ENCODE data around the gene ABI1. TPM values are rescaled to one million over a fixed set of nuclear protein-coding genes. Genes with fewer than 3 reads are reported as not detected.

The ABI1 gene
- total RNA-seq, 1 donor from 2014 or later: 61.1 TPM

GRCh38 chr10:26815500-26815899 is 45.3 kb downstream of the ABI1 start:
- no peak for TF ChIP-seq CTCF (IDR thresholded peaks at IDR 0.05; ENCODE audit: insufficient read depth, low read length, severe bottlenecking)
- Histone ChIP-seq H3K36me3 (ENCODE audit: control insufficient read depth, insufficient read depth, low read length) (no peaks in the 10 kb centered on the region), H3K4me3 (ENCODE audit: low read depth, low read length) (no peak overlapping the region), H3K27me3 (ENCODE audit: control insufficient read depth, insufficient read depth, low read length) (no peaks in the 10 kb centered on the region)
- no peak for FAIRE-seq
- DNase-seq (ENCODE audit: low read depth): no peak

- DNase-seq (ENCODE audit: low read depth) (no peak), FAIRE-seq (no peak)
- TF ChIP-seq CTCF (IDR thresholded peaks at IDR 0.05; ENCODE audit: insufficient read depth, low read length, severe bottlenecking): no peak
- no peaks in the 10 kb centered on the region for H3K27me3 ChIP-seq (ENCODE audit: control insufficient read depth, insufficient read depth, low read length)
- no peak overlapping the region for H3K4me3 ChIP-seq (ENCODE audit: low read depth, low read length)
- peaks cover 1% of the 10 kb centered on the region for H3K36me3 ChIP-seq (ENCODE audit: control insufficient read depth, insufficient read depth, low read length)
Observed at GRCh38 chr10:26810435-26811026, 50.2 kb downstream of the ABI1 start.

GRCh38 chr10:26809973-26810372 is 50.8 kb downstream of the ABI1 start:
- DNase-seq (ENCODE audit: low read depth) (no peak), FAIRE-seq (no peak)
- TF ChIP-seq CTCF (IDR thresholded peaks at IDR 0.05; ENCODE audit: insufficient read depth, low read length, severe bottlenecking): no peak
- H3K4me3 ChIP-seq (ENCODE audit: low read depth, low read length): no peak overlapping the region
- peaks cover 1% of the 10 kb centered on the region for H3K36me3 ChIP-seq (ENCODE audit: control insufficient read depth, insufficient read depth, low read length)
- no peaks in the 10 kb centered on the region for H3K27me3 ChIP-seq (ENCODE audit: control insufficient read depth, insufficient read depth, low read length)

- DNase-seq (ENCODE audit: low read depth) (no peak), FAIRE-seq (no peak)
Observed at GRCh38 chr10:26807532-26807931, 53.2 kb downstream of the ABI1 start.

GRCh38 chr10:26806557-26806956 is 54.2 kb downstream of the ABI1 start:
- no peak for TF ChIP-seq CTCF (IDR thresholded peaks at IDR 0.05; ENCODE audit: insufficient read depth, low read length, severe bottlenecking)
- Histone ChIP-seq H3K4me3 (ENCODE audit: low read depth, low read length) (no peak overlapping the region), H3K27me3 (ENCODE audit: control insufficient read depth, insufficient read depth, low read length) (no peaks in the 10 kb centered on the region), H3K36me3 (ENCODE audit: control insufficient read depth, insufficient read depth, low read length) (peaks cover 1% of the 10 kb centered on the region)
- DNase-seq (ENCODE audit: low read depth) (no peak), FAIRE-seq (no peak)

More at GRCh38 chr10:26807532-26807931, 53.2 kb downstream of the ABI1 start:
- H3K27me3 ChIP-seq (ENCODE audit: control insufficient read depth, insufficient read depth, low read length): no peaks in the 10 kb centered on the region
- TF ChIP-seq CTCF (IDR thresholded peaks at IDR 0.05; ENCODE audit: insufficient read depth, low read length, severe bottlenecking): no peak
- no peak overlapping the region for H3K4me3 ChIP-seq (ENCODE audit: low read depth, low read length)
- peaks cover 1% of the 10 kb centered on the region for H3K36me3 ChIP-seq (ENCODE audit: control insufficient read depth, insufficient read depth, low read length)

Data from bronchial epithelial cell (primary cell).